HG03575 (cell line): ENCODE results near the gene CACNB1.

Experiments used
- ATAC-seq: cut with Tn5 transposase; IDR thresholded peaks from one replicate; pipeline ENCODE4 v1.9.1; 2021; ENCODE audit not compliant: unreplicated experiment, insufficient number of reproducible peaks, low FRiP score; ENCODE audit errors: extremely low read depth

The CACNB1 gene

DNA sequence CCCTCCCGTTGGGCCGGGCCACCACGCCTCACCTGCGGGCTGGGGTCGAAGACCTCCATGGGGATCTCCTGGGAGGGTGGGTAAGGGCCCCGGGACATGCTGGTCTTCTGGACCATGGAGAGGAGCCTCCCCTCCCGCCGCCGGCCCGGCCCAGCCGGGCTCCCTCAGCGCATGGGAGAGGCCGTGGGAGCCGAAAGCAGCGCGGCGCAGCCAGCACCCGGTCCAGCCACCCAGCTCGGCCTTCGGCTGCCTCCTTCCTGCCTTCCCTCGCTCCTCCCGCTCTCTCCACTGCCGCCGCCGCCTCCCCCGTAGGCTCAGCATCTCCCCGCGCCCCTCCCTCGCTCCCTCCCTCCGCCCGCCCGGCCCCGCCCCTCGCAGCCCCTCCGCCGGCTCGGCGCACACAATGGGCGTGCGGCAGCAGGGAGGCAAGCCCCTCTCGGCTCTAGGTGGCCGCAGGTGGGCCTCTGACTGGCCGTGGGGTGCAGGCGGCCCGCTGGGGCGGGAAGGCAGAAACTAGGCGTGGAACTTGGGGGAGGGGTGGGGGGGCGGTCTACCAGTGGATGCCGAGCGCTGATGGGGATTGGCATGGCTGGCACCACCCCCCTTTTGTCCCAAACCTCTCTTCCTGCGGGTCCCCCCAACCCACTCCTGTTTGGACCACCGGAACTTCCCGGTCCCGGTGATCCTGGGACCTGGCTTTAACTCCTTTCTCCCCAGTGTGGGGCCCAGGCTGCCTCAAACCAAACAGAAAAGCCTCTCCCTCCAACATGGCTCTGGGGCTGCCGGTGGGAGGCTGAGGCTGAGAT, at the start of gene CACNB1:
CACNB1 (minus strand) TSS at position 290 of the 806 bp plus-strand sequence; CDS start at position 116, 174 bp downstream.
- no peak for ATAC-seq

DNA sequence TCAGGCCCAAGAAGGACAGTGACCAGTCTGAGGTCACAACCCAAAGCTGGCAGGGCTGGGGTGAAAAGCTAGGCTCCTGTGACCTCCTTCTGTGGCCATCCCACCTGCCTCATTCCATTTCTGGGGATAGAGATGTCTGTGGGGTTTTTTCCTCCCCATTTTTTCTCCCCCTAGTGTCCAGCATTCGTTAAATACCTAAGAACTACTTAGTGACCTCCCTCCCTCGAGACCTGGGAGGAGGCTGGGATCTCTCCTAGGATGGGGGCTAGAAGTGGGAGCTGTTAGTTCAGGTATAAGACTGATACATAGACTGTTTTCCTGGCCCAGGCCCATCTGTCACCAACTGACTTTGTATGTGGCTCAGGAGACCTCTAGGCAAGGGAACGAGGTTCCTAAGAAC, 48.8 kb upstream of the CACNB1 start:
- ATAC-seq = no peak

DNA sequence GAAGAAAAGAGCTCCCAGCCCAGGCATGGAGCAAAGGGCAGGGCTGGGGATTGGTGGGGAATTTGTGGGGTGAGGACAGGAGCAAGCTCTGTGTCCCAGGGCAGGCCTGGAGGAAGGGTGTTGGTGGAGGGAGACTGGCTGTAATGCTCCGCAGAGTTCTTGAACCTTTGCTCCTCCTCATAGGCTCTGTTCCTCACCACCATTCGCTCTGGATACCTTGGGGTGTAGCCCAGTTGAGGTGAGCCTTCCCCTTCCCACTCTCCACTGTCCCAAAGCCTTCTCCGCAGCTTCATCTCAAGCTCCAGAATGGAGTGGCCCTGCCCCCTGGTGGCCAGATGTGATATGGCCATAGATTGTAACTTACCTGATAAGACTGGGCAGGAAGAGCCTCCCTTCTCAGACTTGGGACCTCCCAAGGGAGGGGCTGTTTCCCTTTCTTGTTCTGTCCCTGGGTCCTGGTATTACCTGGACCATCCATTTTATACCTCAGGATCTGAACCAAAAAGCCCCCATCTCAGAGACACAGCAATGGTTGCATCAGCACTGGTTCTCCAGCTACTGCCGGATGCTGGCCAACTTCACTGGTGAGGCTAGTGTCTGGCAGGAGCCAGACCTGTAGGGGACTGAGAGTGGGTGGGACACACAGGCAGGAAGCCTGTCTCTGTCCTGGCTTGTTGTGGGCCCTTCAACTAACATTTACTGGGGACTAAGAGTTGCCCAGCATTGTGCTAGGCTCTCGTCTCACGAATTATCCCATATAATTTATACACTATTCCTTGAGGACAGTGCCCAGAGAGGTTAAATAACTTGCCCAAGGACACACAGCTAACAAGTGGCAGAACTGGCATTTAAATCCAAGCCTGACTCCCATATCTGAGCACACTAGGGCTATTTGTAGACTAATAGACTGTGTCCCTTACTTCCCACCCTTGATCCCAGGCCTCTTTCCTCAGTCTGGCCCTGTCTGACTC, 47.4 kb upstream of the CACNB1 start:
- ATAC-seq = no peak

DNA sequence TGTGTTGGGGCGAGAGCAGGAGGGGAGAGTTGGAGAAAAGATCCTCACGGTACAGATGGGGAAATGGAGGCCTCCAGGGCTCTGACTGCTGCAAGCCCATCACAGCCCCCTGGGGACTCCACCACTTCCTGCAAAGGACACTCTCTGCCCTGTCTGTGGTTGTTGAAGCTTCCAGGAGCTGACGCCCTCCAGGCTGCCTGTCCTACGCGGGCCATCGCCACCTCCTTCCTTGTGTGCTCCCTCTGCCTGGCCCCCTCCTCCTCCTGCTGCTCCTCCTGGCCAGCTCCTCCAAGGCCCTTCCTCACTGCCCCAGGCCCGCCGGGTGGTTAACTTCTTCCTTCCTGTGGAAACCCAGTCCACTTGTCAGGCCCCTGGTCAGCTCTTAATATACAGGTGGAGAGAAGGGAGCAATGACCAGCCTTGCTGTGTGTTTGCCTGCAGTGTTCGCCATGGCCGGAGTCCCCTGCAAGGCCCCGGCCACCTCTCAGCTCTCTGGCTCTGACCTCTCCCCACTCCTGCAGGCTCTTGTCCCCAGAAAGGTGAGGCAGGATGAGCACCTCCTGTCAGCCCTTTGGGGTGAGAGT, 46.6 kb upstream of the CACNB1 start:
- no peak for ATAC-seq

DNA sequence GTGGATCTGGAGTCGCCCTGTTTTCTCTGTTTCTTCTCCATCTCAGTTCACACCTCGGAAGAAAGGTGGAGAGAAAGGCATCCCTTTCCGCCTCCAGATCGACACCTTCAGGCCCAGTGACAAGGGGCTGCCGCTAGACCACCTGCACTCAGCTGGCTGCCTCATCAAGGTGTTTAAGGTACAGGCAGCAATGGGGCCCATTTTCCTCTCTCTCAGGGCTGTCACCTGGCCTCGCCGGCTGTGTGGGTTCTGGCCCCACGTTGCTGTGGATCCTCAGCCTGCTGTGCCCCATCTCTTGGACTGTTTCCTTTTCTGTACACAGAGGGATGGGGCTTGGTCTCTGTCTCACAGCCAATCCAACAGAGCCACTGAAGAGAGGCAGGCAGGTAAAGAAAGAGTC, 45.7 kb upstream of the CACNB1 start:
- ATAC-seq = no peak

DNA sequence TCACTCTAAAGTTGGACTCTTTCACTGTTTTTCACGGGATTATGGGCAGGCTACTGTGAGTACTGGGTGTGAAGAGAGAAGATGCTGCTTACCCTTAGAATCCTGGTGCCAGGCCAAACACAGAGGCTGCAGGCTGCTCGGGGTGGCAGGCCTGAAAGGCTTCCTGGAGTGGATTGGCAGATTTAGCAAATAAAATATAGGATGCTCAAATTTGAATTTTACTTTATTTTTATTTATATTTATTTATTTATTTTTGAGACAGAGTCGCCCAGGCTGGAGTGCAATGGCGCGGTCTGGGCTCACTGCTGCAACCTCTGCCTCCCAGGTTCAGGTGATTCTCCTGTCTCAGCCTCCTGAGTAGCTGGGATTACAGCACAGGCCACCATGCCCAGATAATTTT, 43.2 kb upstream of the CACNB1 start:
- ATAC-seq = no peak

DNA sequence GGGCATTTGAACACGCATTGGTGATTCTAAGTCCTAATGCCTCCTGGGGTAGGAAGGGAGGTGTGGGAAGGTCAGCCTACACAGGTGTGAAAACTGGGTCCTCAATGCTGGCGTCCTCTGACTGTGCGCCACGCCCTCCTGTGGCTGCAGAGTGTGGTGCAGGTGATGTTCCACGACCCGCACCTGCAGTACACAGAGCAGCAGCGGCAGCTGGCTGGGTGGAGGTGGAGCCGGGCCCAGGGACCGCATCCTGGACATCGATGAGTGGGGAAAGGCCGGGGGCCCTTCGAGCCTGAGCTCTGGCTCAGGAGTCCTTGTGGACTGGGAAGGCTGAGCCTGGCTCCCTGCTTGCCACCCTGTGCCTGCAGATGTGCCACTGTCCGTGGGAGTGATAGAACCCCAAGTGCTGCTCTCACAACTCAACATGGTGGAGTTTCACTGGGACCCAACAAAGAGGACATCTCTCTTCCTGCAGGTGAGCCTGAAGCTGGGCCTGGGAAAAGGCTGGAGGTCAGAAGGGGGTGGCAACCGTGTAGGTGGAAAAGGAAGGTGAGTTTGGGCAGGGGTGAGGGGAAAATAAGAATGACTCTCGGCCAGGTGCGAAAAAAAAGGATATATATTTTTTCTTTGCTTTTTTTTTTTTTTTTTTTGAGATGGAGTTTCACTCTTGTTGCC, 42.3 kb upstream of the CACNB1 start:
- ATAC-seq = no peak

DNA sequence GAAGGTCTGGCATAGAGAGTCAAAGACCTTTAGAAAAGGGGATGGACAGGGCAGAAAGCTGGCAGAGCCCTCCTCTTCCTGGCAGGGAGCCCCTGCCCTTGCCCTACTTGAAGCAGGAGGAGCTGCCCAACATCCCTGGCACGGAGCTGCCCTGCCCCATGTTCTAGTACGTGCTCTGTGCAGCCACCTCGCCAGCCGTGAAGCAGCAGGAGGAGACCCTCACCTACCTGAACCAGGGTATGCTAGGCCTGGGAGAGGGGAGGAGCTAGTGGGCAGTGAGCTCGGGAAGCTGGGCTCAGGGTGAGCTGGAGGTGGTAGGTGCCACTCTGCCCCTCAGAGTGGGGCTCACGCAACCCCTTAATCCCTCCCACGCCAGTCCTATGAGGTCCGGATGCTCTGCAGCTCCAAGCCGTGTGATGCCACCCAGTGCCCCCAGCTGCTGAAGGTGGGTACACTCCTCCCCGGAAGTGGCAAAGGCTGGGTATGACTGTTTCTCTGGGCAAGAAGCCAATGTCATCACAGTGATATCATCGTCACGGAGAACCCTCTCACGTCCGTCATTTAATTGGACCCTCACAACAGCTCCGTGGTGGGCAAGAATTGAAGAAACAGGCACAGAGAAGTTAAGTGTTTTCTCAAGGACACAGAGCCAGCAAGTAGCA, 41.0 kb upstream of the CACNB1 start:
- no peak for ATAC-seq

DNA sequence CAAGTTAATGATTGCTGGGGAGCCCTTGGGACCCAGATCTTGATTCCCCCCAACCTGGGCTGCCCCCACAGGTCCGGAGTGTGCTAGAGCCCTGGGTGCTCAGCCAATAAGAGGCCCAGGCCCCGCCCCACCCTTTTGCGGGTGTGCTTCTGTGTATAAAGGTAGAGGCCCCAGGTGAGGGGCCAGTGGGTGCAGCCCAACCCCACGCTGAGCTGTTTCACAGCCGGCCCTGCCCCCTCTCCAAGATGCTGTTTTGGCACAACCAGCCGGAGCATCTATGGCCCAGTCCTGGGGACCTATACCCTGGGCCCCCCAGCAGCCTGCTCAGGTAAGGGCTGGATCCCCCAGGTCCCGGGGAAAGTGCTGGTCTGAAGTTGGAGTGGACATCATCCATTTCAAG, 40.1 kb upstream of the CACNB1 start:
- ATAC-seq = no peak

DNA sequence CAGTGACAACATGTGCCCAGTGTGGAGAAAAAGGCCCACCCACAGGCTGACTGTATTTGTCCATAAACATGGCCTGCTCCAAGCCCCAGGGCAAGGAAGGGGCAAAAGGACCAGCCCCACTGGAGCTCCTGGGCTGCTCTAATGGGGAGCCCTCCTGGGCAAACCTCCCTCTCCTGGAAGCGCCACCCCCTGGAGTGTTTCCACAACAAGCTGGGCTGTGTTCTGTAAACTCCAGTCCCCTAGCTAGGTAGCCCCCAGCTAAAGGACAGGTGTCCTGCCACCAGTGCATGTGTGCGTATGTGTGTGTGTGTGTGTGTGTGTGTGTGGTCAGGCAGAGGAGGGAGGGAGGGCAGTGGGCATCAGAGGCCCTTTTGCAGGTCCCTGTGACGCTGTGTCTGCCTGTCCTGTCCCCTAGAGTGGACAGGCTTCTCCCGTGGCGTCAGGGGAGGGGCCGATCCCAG, 39.5 kb upstream of the CACNB1 start:
- no peak for ATAC-seq

DNA sequence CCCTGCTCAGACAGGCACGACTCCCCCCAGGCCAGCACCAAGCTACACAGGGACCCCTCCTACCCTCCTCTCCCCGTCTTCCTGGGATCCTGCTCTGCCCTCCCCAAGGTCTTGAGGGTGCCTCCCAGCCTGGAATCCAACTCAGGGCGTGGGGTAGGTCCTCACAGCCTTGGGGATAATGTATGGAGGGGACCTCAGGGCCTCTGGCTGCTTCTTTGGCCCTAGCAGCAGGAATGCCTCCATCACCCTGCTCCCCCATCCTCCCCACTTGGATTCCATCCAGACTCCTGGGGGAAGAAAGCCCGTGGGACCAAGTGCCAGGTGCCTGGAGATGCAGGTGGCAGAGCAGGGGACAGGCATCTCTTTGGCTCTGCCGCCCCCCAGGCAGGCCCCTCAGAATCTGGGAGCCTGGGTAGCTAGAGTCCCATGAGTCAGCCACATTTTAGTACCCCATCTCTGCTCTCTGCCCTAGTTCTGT, 39.0 kb upstream of the CACNB1 start:
- ATAC-seq = no peak

DNA sequence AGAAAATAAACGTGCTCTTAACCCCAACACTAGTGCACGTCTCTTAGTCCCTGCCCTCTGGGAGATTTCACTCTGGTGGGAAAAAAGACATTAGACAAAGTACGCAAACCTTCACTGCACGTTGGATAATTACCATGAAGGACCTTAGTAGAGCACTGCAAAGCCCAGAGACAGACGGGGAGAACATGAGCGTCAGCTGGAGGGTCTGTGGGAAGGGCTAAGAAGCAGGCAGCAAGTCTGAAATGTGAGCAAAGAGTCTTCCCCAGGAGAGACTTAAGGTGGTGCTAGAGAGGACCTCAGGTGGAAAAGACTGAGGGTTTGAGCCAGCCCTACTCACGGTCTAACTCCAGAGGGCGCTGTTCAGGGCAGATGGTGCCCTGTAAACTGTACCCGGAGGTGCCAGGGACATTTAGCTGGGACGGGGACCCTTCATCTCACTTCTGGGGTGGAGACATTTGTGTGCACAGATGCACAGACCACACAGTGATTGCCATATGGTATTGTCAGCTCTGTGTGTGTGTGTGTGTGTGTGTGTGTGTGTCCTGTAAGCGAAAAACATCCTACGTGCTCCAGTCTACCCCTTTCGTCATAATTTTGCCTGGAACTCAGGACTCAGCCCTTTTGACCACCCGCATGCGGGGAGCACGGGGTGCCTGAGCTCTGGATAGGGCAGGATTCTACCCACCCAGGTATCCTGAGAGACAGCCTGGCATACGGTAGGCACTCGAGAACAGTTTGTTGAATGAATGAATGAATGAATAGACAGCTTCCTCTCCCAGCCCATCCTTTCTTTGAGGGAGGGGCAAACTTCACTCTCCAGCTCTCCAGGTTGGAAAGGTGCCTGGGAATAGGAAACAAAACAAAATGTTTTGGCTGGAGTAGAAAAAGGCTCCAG, 38.3 kb upstream of the CACNB1 start:
- ATAC-seq = no peak

DNA sequence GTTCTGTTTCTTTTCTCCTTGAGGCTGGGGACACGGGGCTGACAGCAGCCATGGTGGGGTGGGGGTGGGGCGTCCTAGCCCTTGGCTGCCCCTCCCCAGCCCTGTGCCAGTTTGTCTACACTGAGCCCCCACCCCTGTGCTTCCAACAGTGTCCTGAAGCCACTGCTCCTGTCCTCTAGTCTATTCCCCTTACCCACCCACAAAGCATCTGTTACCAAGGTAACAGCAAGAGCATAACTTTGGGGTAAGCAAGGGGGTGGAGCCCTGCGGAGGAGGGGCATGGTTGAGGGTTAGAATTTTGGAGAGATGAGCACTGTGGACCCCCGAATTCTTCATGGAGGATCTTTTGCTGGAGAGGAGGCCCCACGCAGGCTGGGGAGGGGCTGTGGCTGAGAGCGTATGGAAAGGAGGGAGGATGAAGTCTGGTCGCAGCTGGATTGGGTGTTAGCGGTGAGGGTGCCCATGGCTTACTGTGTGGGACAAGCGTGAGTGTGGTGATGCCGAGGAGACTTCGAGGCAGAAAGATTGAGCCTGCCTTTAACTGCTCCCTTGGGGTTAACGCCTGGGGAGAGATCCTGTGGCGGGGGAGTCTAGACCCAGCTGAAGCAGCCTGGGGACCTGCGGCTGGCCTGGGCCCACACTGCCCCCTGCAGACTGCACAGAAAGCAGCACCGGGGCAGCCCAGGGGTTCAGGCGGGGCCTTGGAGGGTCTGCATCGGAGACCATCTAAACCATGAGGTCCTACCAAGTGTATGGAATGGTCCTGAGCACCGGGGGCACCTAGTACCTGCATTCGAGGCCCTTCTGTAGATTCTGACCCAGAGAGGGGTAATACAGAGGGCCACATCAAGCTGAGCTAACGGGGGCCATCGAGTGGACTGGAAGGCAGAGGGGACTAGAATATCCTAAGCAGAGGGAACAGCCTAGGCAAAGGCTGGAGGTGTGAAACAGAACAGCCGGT, 34.4 kb upstream of the CACNB1 start:
- no peak for ATAC-seq

DNA sequence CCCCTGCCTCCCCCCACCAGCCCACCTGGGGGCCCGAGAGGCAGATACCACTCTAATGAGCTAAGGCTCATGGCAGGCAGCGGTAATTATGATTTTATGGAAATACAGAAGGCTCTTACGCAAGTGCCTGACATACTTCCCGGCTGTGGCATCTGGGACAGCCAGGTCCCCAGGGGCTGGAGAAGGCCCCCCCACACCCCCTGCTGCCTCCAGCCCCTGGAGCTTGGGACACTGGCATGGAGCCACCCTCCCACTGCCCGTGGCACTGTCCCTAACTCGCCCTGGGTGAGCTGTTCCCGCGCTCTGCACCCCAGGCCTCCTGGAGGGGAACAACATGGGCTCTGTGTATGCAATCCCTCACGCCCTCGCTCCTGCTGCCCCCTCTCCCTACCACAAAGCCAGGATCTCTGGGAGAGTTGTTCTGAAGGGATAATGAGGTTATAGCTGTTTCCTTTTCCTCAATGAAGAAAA, 33.7 kb upstream of the CACNB1 start:
- no peak for ATAC-seq

DNA sequence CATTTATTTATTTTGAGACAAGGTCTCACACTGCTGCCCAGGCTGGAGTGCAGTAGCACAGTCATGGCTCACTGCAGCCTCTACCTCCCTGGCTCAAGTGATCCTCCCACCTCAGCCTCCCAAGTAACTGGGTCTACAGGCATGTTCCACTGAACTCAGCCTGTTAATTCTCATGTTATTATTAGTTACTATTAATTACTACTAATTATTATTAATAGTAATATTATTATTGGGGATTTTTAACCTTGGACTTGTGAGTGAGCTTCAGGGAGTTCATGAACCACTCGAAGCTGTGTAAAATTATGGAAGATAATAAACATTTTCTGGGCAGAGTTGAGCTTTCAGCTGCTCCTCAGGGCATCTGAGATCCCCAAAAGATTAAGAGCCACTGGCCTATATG, 32.9 kb upstream of the CACNB1 start:
- ATAC-seq = no peak

DNA sequence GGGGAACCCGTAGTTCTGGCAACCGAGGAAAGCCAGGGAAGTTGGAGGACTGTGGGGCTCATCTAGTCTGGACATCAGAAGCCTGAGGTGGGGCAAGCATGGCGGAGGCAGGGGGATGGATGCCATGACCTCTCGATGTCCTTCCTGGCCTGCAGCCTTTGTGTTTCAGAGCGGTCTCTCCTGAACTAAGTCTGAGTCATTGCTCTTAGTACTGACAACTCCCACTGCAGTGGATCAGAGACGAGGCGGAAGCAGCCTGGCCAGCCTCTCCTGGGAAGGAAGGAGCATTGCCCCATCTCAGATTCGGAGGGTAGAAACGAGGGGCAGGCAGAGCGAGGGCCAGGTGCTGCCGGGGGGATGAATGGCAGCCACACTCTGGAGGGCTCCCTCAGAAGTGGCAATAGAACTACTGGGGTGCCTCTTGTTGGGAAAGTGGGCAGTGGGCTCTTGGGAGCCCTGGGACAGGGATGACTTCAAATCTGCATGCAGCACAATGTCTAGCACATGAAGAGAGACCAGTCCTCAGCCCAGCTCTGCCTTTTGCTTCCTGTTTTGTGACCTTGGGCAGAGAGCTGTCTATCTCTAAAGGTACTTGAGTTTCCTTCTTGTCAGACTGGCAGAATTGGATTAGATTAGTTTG, 31.9 kb upstream of the CACNB1 start:
- ATAC-seq = no peak
